Caco-2 (cell line): ENCODE data around the gene CC2D2B. TPM values are rescaled to one million over a fixed set of nuclear protein-coding genes. Genes with fewer than 3 reads are reported as not detected.

Experiments
- BruUV-seq: library from RNA; stranded (reverse); fragments of 400-500 nt; replicated peaks from 2 replicates; lab custom pipeline; 2021; lab: Mats Ljungman, UMichigan
- CTCF ChIA-PET: fragments of 300-600 bp; sonication (Branson Sonifier 250); formaldehyde crosslinking; loops from one replicate; lab custom pipeline; 2022; ENCODE audit warnings: antibody characterized with exemption; lab: Charles Lee
- POLR2A ChIA-PET: fragments of 300-600 bp; sonication (Branson Sonifier 250); formaldehyde crosslinking; loops from one replicate; lab custom pipeline; 2022; ENCODE audit warnings: antibody characterized with exemption; lab: Charles Lee
- DNase-seq, 2 experiments: peaks; one replicate each; pipeline versions ENCODE4 v3.0.0 to v3.0.0-alpha.2; 2020 to 2022
- H3K27me3 ChIP-seq: replicated peaks from 2 replicates; pipeline ENCODE4 v1.6.0; 2011; ENCODE audit warnings: low read length; ENCODE audit not compliant: control insufficient read depth, insufficient read depth
- H3K36me3 ChIP-seq: 2 replicates; pipeline ENCODE4 v1.5.1; 2011; ENCODE audit warnings: low read length; ENCODE audit not compliant: control insufficient read depth, insufficient read depth
- H3K4me1 ChIP-seq: fragments of 250-450 bp; sonication (Bioruptor Pico); 2 replicates; pipeline ENCODE4 v1.5.1; 2020; ENCODE audit warnings: mild to moderate bottlenecking
- H3K4me3 ChIP-seq: 2 replicates; pipeline ENCODE4 v1.5.1; 2011; ENCODE audit warnings: low read depth, mild to moderate bottlenecking, control low read depth, low read length
- H3K9me3 ChIP-seq: fragments of 250-450 bp; sonication (Bioruptor Pico); 2 replicates; pipeline ENCODE4 v1.5.1; 2020; ENCODE audit warnings: mild to moderate bottlenecking, moderate library complexity
- H3K27ac Mint-ChIP-seq: one replicate; pipeline ENCODE4 v1.8.0; 2022; ENCODE audit warnings: mixed read lengths; ENCODE audit not compliant: unreplicated experiment
- H3K27me3 Mint-ChIP-seq: one replicate; pipeline ENCODE4 v1.8.0; 2022; ENCODE audit warnings: mixed read lengths; ENCODE audit not compliant: insufficient read depth, unreplicated experiment
- H3K36me3 Mint-ChIP-seq: one replicate; pipeline ENCODE4 v1.8.0; 2022; ENCODE audit warnings: mild to moderate bottlenecking, mixed read lengths; ENCODE audit not compliant: insufficient read depth, unreplicated experiment
- H3K4me1 Mint-ChIP-seq: one replicate; pipeline ENCODE4 v1.8.0; 2022; ENCODE audit warnings: low read depth, mixed read lengths; ENCODE audit not compliant: unreplicated experiment
- H3K4me3 Mint-ChIP-seq: one replicate; pipeline ENCODE4 v1.8.0; 2022; ENCODE audit warnings: mild to moderate bottlenecking, moderate library complexity, mixed read lengths; ENCODE audit not compliant: unreplicated experiment
- H3K9me3 Mint-ChIP-seq: one replicate; pipeline ENCODE4 v1.8.0; 2022; ENCODE audit warnings: mixed read lengths; ENCODE audit not compliant: unreplicated experiment
- CTCF ChIP-seq, 2 experiments: fragments of 200-600 bp in 1 of 2; IDR thresholded peaks; 1 replicate in 1 of 2; 2 replicates in 1 of 2; pipeline versions ENCODE4 v1.5.1 to v1.8.0; 2011 to 2022; ENCODE audit warnings: antibody characterized with exemption in 1 of 2, control low read depth in 1 of 2, inconsistent platforms in 1 of 2, low read depth in 1 of 2, low read length in 1 of 2, mild to moderate bottlenecking in 1 of 2, moderate library complexity in 1 of 2; ENCODE audit not compliant: insufficient read depth in 1 of 2, severe bottlenecking in 1 of 2, unreplicated experiment in 1 of 2
- intact Hi-C: fragments of 100-400 bp; cut with micrococcal nuclease; formaldehyde crosslinking; loops from one replicate; pipeline ENCODE4 v1.10.0; 2022; ENCODE audit not compliant: unreplicated experiment
- total RNA-seq: library from RNA; stranded (reverse); gene quantifications from 2 replicates; pipeline ENCODE4 v1.2.3, GENCODE V29; 2022

CC2D2B gene
- total RNA-seq, 1 experiment from 2014 or later, result 0.39 TPM

GRCh38 chr10:96053985-96054384 lies 146.2 kb downstream of the CC2D2B start:
- Histone ChIP-seq H3K4me1 (no peaks in the 10 kb centered on the region), H3K27me3 (no peaks in the 10 kb centered on the region), H3K9me3 (no peaks in the 10 kb centered on the region), H3K36me3 (peaks cover 3% of the 10 kb centered on the region), H3K4me3 (no peak overlapping the region)
- no peaks in the 10 kb centered on the region for H3K9me3 Mint-ChIP-seq
- no peak overlapping the region for H3K27ac Mint-ChIP-seq
- CTCF ChIA-PET, result no interaction called here
- H3K36me3 Mint-ChIP-seq, result peaks cover 68% of the 10 kb centered on the region
- no peak for TF ChIP-seq CTCF (IDR thresholded peaks at IDR 0.05; ENCODE audit: insufficient read depth in 1 of 2, low read depth in 1 of 2, low read length in 1 of 2, severe bottlenecking in 1 of 2, unreplicated experiment in 1 of 2)
- peaks cover 9% of the 10 kb centered on the region for H3K4me1 Mint-ChIP-seq
- no peaks in the 10 kb centered on the region for H3K27me3 Mint-ChIP-seq
- no peak overlapping the region for H3K4me3 Mint-ChIP-seq
- intact Hi-C loops, result no loop called here
- no peak for DNase-seq
- no TSS peak for BruUV-seq
- POLR2A ChIA-PET, result no interaction called here

GRCh38 chr10:96056787-96057186 lies 149.0 kb downstream of the CC2D2B start:
- CTCF ChIA-PET, result no interaction called here
- BruUV-seq, result no TSS peak

GRCh38 chr10:96061232-96061631 lies 153.5 kb downstream of the CC2D2B start:
- CTCF ChIA-PET, result interaction anchor here (0.7 kb wide), 1 partner anchor 33 kb away, joined by 3 read pairs; no protein-coding TSS in a partner anchor
- BruUV-seq, result no TSS peak
- H3K27me3 Mint-ChIP-seq, result no peaks in the 10 kb centered on the region
- peaks cover 4% of the 10 kb centered on the region for H3K36me3 ChIP-seq
- no peak overlapping the region for H3K4me3 ChIP-seq
- no peak overlapping the region for H3K4me3 Mint-ChIP-seq
- no peaks in the 10 kb centered on the region for H3K9me3 Mint-ChIP-seq
- no peak for TF ChIP-seq CTCF (IDR thresholded peaks at IDR 0.05; ENCODE audit: insufficient read depth in 1 of 2, low read depth in 1 of 2, low read length in 1 of 2, severe bottlenecking in 1 of 2, unreplicated experiment in 1 of 2)
- peaks cover 7% of the 10 kb centered on the region for H3K4me1 Mint-ChIP-seq
- no peaks in the 10 kb centered on the region for H3K27me3 ChIP-seq
- intact Hi-C loops, result no loop called here
- POLR2A ChIA-PET, result no interaction called here
- peaks cover 48% of the 10 kb centered on the region for H3K36me3 Mint-ChIP-seq
- no peak for DNase-seq
- H3K27ac Mint-ChIP-seq, result no peak overlapping the region
- H3K4me1 ChIP-seq, result peaks cover 9% of the 10 kb centered on the region; the same call in 1 of the 2 replicates
- H3K9me3 ChIP-seq, result no peaks in the 10 kb centered on the region

More at GRCh38 chr10:96056787-96057186, 149.0 kb downstream of the CC2D2B start:
- TF ChIP-seq CTCF (IDR thresholded peaks at IDR 0.05; ENCODE audit: insufficient read depth in 1 of 2, low read depth in 1 of 2, low read length in 1 of 2, severe bottlenecking in 1 of 2, unreplicated experiment in 1 of 2), result no peak
- H3K4me3 Mint-ChIP-seq, result no peak overlapping the region
- H3K27me3 ChIP-seq, result no peaks in the 10 kb centered on the region
- no peak overlapping the region for H3K27ac Mint-ChIP-seq
- intact Hi-C loops, result no loop called here
- no peak for DNase-seq
- H3K9me3 ChIP-seq, result no peaks in the 10 kb centered on the region
- POLR2A ChIA-PET, result no interaction called here
- no peak overlapping the region for H3K4me3 ChIP-seq
- peaks cover 5% of the 10 kb centered on the region for H3K4me1 Mint-ChIP-seq
- peaks cover 4% of the 10 kb centered on the region for H3K36me3 ChIP-seq
- H3K36me3 Mint-ChIP-seq, result peaks cover 68% of the 10 kb centered on the region
- no peaks in the 10 kb centered on the region for H3K27me3 Mint-ChIP-seq
- H3K4me1 ChIP-seq, result no peaks in the 10 kb centered on the region
- H3K9me3 Mint-ChIP-seq, result no peaks in the 10 kb centered on the region
